NCI-H345 (cell line): ENCODE data around the gene CMPK1.
"Not testable (repeated sequence)": the region's sequence is repeated elsewhere in the genome, so short reads cannot be mapped to it uniquely, and the experiment has no call there.

ENCODE experiments used
- DNase-seq: peaks from one replicate; lab custom pipeline; 2025; lab: John Stamatoyannopoulos, UW

Gene CMPK1

GRCh38 chr1:47338249-47339077 lies 4.9 kb downstream of the CMPK1 start:
- DNase-seq = no peak

GRCh38 chr1:47340227-47340626 lies 6.6 kb downstream of the CMPK1 start:
- DNase-seq = no peak

- DNase-seq = not testable (repeated sequence)
These were observed 13.4 kb downstream of the CMPK1 start for GRCh38 chr1:47346979-47347378.

GRCh38 chr1:47347735-47348134 lies 14.1 kb downstream of the CMPK1 start:
- no peak for DNase-seq

- no peak for DNase-seq
These were observed 14.7 kb downstream of the CMPK1 start for GRCh38 chr1:47348246-47348645.

GRCh38 chr1:47351305-47351704 lies 17.7 kb downstream of the CMPK1 start:
- DNase-seq = no peak

GRCh38 chr1:47361380-47361779 lies 27.8 kb downstream of the CMPK1 start:
- no peak for DNase-seq

GRCh38 chr1:47362828-47363227 lies 29.2 kb downstream of the CMPK1 start:
- DNase-seq = no peak

- no peak for DNase-seq
These were observed 34.1 kb downstream of the CMPK1 start for GRCh38 chr1:47367651-47368050.

GRCh38 chr1:47371016-47371517 lies 37.5 kb downstream of the CMPK1 start:
- no peak for DNase-seq

GRCh38 chr1:47374501-47374900 lies 40.9 kb downstream of the CMPK1 start:
- no peak for DNase-seq

- DNase-seq = no peak
These were observed 44.6 kb downstream of the CMPK1 start for GRCh38 chr1:47378147-47378546.

- no peak for DNase-seq
These were observed 47.1 kb downstream of the CMPK1 start for GRCh38 chr1:47380699-47381098.

- no peak for DNase-seq
These were observed 48.9 kb downstream of the CMPK1 start for GRCh38 chr1:47382399-47382983.

GRCh38 chr1:47384083-47384482 lies 50.5 kb downstream of the CMPK1 start:
- no peak for DNase-seq

- DNase-seq = no peak
These were observed 51.4 kb downstream of the CMPK1 start for GRCh38 chr1:47385020-47385419.

GRCh38 chr1:47386268-47386667 lies 52.7 kb downstream of the CMPK1 start:
- no peak for DNase-seq

GRCh38 chr1:47388030-47388890 lies 54.7 kb downstream of the CMPK1 start:
- DNase-seq = no peak

GRCh38 chr1:47388891-47389238 lies 55.3 kb downstream of the CMPK1 start:
- DNase-seq = peak; percentile 64

- no peak for DNase-seq
These were observed 56.1 kb downstream of the CMPK1 start for GRCh38 chr1:47389731-47390130.

GRCh38 chr1:47390843-47391242 lies 57.3 kb downstream of the CMPK1 start:
- DNase-seq = no peak

- no peak for DNase-seq
These were observed 59.6 kb downstream of the CMPK1 start for GRCh38 chr1:47393141-47393540.

GRCh38 chr1:47395433-47395832 lies 61.8 kb downstream of the CMPK1 start:
- no peak for DNase-seq
